GM18499 (cell line): ENCODE results near the gene TMEM232.

Experiments used
- ATAC-seq: cut with Tn5 transposase; IDR thresholded peaks from one replicate; pipeline ENCODE4 v1.9.1; 2021; ENCODE audit warnings: moderate number of reproducible peaks; ENCODE audit not compliant: insufficient read depth, unreplicated experiment

The TMEM232 gene

GRCh38 chr5:110638970-110639902 lies 87.2 kb downstream of the TMEM232 start:
- no peak for ATAC-seq

- ATAC-seq = no peak
Measured at GRCh38 chr5:110634475-110634874, 92.0 kb downstream of the TMEM232 start.

DNA sequence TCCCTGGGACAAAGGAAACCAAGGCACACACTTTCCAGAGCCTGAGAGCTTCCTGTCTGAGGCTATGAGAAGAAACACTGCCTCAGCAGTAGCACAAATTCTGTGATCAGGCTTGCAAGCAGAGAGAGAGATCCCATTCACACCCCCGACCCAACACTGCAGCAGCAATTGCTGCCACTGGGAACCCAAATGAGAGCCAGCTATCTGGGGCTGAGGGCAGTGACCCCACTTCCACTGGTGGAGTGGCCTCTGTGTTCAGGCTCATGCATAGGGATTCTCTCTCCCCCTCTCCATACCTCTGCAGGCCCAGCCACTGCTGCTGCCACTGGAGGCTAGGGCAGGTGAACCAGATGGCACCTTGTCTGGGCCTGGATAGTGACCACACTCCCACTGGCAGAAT lies 95.2 kb downstream of the TMEM232 start:
- no peak for ATAC-seq

GRCh38 chr5:110630350-110630749 lies 96.1 kb downstream of the TMEM232 start:
- ATAC-seq = no peak

GRCh38 chr5:110625376-110625999 lies 101.0 kb downstream of the TMEM232 start:
- no peak for ATAC-seq

DNA sequence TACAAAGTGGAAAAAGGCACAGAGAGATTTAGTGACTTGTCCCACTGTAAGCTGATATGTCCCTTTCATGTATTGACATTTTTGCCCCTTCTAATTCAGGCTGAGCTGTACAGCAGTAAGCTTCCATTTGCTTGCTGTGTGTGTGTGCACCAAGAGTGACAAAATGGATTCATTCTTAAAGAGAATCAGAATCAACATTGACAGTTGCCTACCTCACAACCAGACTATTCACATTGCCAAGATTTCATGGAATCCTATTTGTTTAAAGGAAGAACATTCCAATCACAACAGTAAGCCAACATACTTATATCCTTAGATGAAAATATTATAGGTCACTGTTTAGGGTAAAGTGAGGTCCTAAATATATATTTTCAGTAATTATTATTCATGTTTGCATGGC lies 102.6 kb downstream of the TMEM232 start:
- no peak for ATAC-seq

- ATAC-seq = no peak
Measured at GRCh38 chr5:110618941-110619340, 107.5 kb downstream of the TMEM232 start.

DNA sequence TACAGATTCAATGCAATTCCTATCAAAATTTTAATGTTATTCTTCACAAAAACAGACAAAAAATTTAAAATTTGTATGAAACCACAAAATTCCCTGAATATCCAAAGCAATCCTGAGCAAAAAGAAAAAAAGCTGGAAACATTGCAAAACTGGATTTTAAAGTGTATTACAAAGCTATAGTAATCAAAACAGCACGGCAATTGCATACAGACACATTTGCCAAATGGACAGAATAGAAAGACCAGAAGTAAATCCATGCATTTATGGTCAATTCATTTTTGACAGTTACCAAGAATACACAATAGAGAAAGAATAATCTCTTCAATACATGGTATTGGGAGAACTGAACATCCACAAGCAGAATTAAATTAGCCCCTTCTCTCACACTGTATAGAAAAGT lies 110.5 kb downstream of the TMEM232 start:
- no peak for ATAC-seq

DNA sequence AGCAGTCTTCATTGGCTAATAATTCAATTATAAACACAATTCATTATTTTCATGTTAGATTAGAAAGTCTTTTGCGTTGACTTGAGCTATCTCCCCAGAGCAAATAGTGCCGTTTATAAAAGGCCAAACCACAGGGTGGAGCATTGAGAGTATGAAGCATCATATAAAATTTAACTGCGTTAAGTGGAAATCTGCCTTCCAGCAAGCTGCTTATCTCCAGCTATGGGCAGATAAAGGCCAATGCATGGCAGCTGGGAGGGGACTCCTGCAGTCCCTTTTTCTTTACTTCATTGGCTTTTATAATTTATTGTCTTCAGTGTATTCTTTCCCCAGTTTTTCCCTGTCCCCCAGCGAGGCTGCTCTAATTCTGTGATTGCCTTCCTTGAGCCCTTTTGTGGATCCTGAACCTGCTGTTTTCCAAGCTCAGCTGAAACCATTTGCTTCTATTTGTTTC lies 113.7 kb downstream of the TMEM232 start:
- ATAC-seq = no peak

DNA sequence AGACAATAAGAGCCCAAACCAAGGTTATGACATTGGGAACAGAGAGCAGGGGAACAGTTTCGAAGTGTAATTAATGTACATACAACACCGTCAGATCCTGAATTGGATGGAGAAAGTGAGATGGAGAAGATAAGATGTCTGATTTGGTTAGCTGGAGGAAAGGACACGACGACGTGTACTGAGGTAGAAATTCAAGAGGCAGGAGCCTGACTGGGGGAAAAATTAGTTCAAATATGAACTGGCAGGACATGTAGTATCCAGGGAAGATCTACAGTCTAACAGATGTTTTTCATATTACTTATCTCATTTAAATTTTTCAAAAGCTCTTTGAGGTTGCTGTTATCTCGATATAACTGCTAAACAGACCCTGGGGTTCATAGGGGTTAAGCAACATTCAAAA lies 114.7 kb downstream of the TMEM232 start:
- ATAC-seq = no peak

DNA sequence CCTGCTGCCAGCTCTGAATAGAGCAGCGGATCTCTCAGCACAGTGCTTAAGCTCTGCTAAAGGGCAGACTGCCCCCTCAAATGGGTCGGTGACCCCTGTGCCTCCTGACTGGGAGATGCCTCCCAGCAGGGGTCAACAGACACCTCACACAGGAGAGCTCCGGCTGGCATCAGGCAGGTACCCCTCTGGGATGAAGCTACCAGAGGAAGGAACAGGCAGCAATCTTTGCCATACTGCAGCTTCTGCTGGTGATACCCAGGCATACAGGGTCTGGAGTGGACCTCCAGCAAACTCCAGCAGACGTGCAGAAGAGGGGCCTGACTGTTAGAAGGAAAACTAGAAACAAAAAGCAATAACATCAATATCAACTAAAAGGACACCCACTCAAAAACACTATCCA lies 131.6 kb downstream of the TMEM232 start:
- no peak for ATAC-seq

GRCh38 chr5:110590187-110590586 lies 136.3 kb downstream of the TMEM232 start:
- ATAC-seq = no peak

DNA sequence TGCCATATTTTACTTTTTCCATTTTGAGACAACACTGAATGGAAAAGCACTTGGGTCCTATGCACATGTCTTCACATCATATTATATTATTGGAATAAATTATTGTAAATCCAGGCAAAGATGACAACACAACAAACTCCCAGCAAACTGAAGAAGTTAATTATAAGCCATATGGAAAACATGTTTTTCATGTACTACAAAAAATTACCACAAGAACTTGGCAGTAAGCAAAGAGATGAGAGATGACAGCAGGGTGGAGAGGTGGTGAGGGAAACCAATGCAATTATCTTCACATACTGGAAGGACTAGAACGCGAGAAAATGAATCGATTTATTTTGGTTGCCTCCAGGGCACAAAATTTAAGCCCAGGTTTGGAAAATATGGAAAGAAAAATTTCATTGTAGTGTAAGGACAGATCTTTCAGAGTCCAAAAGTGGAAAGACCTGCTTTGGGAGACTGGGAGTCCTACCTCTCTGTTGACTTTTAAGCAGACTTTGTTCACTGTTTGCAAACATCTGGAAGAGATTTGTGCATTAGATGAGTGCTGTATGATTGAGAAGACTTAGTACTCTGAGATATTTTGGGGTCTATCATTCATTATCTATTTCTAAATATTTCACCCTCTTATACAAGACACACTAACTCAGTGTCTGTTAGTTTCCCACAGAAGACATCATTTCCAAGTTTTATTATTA lies 138.0 kb downstream of the TMEM232 start:
- ATAC-seq = no peak

DNA sequence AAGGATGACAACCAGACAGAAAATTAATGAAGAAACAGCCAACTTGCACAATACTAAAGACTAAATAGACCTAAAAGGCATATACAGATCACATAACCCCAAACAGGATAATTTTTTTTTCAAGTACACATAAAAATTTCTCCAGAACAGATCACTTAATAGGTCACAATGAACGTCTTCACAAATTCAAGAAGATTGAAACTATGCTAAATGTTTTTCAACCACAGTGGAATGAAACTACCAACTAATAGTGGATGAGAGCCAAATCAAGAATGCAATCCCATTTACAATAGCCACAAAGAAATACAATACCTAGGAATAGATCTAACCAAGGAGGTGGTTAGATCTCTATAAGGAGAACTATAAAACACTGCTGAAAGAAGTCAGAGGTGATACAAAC lies 145.8 kb downstream of the TMEM232 start:
- no peak for ATAC-seq

DNA sequence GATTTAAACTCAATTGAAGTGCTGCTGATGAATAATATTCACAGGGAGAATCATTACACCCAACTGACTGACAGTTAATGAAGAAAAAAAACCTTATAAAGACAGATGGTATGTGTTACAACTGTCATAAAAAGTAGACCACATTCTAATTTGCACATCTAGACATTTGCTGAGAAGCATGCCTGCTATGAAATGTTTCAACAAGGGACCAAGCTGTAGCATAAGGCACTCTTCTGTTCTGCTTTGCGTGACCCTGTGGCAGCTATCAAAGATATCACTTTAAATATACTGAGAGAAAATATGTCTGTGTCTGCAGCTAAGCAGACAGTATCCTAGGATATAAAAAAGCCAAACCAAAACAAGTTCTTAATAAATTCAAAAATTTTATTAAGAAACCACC lies 153.7 kb downstream of the TMEM232 start:
- ATAC-seq = no peak

- no peak for ATAC-seq
Measured at GRCh38 chr5:110562191-110562590, 164.3 kb downstream of the TMEM232 start.

DNA sequence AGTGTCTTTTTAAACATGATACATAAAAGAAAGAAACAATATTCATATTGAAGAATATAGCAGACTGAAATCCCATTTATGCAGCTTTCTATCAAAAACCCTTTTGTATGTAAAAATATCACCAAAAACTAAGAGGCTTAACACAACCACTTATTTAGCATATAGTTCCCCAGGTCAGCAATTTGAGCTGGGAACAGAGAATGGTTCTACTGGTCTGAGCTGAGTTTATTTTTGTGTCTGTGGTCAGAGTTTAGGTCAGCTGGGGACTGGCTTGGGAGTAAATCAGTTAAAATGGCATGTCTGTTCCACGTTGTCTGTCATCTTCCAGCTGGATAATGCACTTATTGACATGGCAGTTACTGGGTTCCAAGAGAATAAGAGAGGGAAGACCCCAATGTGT lies 165.0 kb downstream of the TMEM232 start:
- ATAC-seq = no peak

DNA sequence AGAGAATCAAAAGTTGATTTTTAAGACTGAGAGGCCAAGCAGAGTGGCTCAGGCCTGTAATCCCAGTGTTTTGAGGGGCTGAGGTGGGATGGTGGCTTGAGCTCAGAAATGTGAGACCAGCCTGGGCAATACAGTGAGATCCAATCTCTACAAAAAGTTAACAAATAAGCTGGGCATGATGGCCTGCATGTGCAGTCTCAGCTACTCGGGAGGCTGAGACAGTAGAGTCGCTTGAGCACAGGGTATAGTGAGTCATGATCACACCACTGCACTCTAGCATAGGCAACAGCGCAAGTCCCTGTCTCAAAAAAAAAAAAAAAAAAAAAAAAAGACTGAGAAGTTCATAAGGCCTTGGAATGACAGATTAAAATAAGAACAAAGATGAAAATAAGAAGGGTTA lies 177.2 kb downstream of the TMEM232 start:
- ATAC-seq = no peak

- no peak for ATAC-seq
Measured at GRCh38 chr5:110548171-110548570, 178.3 kb downstream of the TMEM232 start.

DNA sequence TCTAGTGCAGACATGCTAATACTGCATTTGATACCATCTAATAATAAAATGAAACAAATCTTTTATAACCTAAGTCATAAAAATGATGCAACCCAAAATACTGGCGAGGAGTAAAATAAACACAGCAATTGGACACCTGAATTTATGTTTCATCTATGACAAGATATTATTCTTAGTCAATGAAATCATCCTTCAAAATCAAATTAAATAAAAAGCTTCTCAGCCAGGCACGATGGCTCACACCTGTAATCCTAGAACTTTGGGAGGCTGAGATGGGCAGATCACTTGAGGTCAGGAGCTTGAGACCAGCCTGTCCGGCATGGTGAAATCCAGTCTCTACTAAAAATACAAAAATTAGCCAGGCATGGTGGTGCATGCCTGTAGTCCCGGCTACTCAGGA lies 179.0 kb downstream of the TMEM232 start:
- ATAC-seq = no peak

GRCh38 chr5:110545716-110546115 lies 180.8 kb downstream of the TMEM232 start:
- no peak for ATAC-seq
